ENCODE data around the gene SLC35G2. TPM values are rescaled to one million over a fixed set of nuclear protein-coding genes. Genes with fewer than 3 reads are reported as not detected.
"Not testable (repeated sequence)": the region's sequence is repeated elsewhere in the genome, so short reads cannot be mapped to it uniquely, and the experiment has no call there.

The SLC35G2 gene
- total RNA-seq, 1 donor from 2014 or later: 2.1 TPM

DNA sequence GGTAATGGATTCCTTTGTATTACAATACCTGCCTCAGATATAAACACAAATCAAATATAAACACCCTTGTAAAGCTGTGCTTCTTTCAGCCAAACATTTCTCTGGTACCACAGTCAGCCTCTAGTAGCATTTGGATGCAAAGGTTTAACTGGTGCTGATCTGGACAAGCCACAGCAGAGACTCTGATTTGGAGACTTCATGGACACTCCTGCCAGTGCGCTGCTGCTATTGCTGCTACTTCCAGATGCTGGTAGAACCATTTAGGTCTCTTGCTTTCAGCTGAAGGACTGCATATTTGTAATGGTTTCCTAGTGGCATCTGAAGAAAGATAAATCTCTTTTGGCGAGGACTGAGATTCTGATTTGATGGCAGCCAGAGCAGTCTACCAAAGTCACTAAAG is 80.0 kb downstream of the SLC35G2 start:
- H3K4me1 ChIP-seq (ENCODE audit: control insufficient read depth in 3 of 3, insufficient read depth in 3 of 3, low read length in 3 of 3): peaks cover 4 to 8% (median 6%) of the 10 kb centered on the region in 3 donors

DNA sequence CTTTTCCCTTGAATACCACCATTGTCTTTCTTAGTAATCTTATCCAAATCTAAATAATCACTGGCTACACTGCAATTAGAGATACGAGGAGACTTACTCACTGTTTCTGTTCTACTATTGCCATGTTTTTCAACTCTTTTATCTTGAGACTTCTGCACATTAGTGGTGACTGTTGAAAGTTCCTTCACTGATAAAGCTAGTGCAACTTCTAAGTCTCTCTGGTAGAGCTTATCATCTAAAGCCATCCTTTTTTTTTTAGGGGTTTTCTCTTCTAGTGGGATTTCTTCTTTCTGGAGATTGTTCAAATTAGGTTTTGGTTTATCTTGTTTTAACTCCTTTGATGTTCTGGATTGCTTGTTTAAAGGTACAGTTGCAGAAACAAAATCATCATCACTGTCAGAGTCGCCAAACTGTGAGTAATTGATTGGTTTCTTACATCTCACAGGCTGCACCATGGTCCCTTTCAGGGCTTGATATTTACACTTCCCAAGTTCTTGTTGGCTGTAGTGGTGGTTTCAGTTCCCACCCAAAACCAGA is 80.8 kb downstream of the SLC35G2 start:
- H3K27ac ChIP-seq (ENCODE audit: low read depth, low read length): no peak overlapping the region

More for the DNA sequence above, 80.0 kb downstream of the SLC35G2 start:
- no peak overlapping the region for H3K4me3 ChIP-seq (ENCODE audit: low read length in 3 of 3)
- H3K9ac ChIP-seq (ENCODE audit: low read depth in 1 of 3, low read length in 3 of 3): no peak overlapping the region
- peaks cover 0 to 3% (median 0%) of the 10 kb centered on the region in 3 donors for H3K36me3 ChIP-seq (ENCODE audit: control insufficient read depth in 3 of 3, insufficient read depth in 3 of 3, low read length in 3 of 3)
- H3K27me3 ChIP-seq (ENCODE audit: control insufficient read depth in 3 of 3, insufficient read depth in 3 of 3, low read length in 3 of 3): no peaks in the 10 kb centered on the region
- no peak overlapping the region for H3K27ac ChIP-seq (ENCODE audit: low read depth, low read length)
- H3K9me3 ChIP-seq (ENCODE audit: control insufficient read depth in 3 of 3, low read length in 3 of 3): no peaks in the 10 kb centered on the region

DNA sequence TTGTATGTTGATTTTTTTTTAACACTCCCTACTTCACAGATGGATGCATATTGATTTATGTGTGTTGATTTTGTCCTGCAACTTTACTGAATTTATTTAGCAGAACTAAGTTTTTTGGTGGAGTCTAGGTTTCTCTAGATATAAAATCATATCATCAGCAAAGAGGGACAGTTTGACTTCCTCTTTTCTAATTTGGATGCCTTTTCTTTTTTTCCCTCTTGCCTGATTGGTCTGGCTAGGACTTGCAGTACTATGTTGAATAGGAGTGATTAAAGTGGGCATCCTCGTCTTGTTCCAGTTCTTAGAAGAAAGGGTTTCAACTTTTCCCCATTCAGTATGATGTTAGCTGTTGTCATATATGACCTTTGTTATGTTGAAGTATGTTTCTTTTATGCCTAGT is 81.8 kb downstream of the SLC35G2 start:
- H3K27me3 ChIP-seq (ENCODE audit: control insufficient read depth in 3 of 3, insufficient read depth in 3 of 3, low read length in 3 of 3): not testable (repeated sequence)

More for the DNA sequence above, 80.8 kb downstream of the SLC35G2 start:
- H3K9ac ChIP-seq (ENCODE audit: low read depth in 1 of 3, low read length in 3 of 3): no peak overlapping the region
- H3K4me1 ChIP-seq (ENCODE audit: control insufficient read depth in 3 of 3, insufficient read depth in 3 of 3, low read length in 3 of 3): peaks cover 0 to 3% (median 3%) of the 10 kb centered on the region in 3 donors
- H3K4me3 ChIP-seq (ENCODE audit: low read length in 3 of 3): no peak overlapping the region
- no peaks in the 10 kb centered on the region for H3K27me3 ChIP-seq (ENCODE audit: control insufficient read depth in 3 of 3, insufficient read depth in 3 of 3, low read length in 3 of 3)
- H3K36me3 ChIP-seq (ENCODE audit: control insufficient read depth in 3 of 3, insufficient read depth in 3 of 3, low read length in 3 of 3): peaks cover 0 to 3% (median 0%) of the 10 kb centered on the region in 3 donors
- no peaks in the 10 kb centered on the region for H3K9me3 ChIP-seq (ENCODE audit: control insufficient read depth in 3 of 3, low read length in 3 of 3)

DNA sequence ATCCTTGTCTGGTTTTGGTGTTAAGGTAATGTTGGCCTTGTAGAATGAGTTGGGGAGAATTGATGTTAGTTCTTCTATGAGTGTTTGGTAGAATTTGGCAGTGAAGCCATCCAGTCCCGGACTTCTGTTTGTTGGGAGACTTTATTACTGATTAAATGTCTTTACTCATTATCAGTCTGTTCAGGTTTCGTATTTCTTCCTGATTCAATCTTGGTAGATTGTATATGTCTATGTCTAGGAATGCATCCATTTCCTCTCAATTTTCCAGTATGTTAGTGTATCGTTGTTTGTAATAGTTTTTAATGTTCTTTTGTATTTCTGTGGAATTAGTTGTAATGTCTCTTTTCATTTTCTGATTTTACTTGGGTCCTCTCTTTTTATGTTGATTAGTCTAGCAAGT is 82.5 kb downstream of the SLC35G2 start:
- peaks cover 2 to 4% (median 3%) of the 10 kb centered on the region in 3 donors for H3K4me1 ChIP-seq (ENCODE audit: control insufficient read depth in 3 of 3, insufficient read depth in 3 of 3, low read length in 3 of 3)
- no peaks in the 10 kb centered on the region for H3K9me3 ChIP-seq (ENCODE audit: control insufficient read depth in 3 of 3, low read length in 3 of 3)
- no peak overlapping the region for H3K4me3 ChIP-seq (ENCODE audit: low read length in 3 of 3)
- H3K27ac ChIP-seq (ENCODE audit: low read depth, low read length): no peak overlapping the region
- peaks cover 0 to 3% (median 0%) of the 10 kb centered on the region in 3 donors for H3K36me3 ChIP-seq (ENCODE audit: control insufficient read depth in 3 of 3, insufficient read depth in 3 of 3, low read length in 3 of 3)
- no peak overlapping the region for H3K9ac ChIP-seq (ENCODE audit: low read depth in 1 of 3, low read length in 3 of 3)
- no peaks in the 10 kb centered on the region for H3K27me3 ChIP-seq (ENCODE audit: control insufficient read depth in 3 of 3, insufficient read depth in 3 of 3, low read length in 3 of 3)

More for the DNA sequence above, 81.8 kb downstream of the SLC35G2 start:
- H3K4me1 ChIP-seq (ENCODE audit: control insufficient read depth in 3 of 3, insufficient read depth in 3 of 3, low read length in 3 of 3); H3K36me3 ChIP-seq (ENCODE audit: control insufficient read depth in 3 of 3, insufficient read depth in 3 of 3, low read length in 3 of 3); H3K9me3 ChIP-seq (ENCODE audit: control insufficient read depth in 3 of 3, low read length in 3 of 3); H3K27ac ChIP-seq (ENCODE audit: low read depth, low read length); H3K4me3 ChIP-seq (ENCODE audit: low read length in 3 of 3); H3K9ac ChIP-seq (ENCODE audit: low read depth in 1 of 3, low read length in 3 of 3): not testable (repeated sequence)

DNA sequence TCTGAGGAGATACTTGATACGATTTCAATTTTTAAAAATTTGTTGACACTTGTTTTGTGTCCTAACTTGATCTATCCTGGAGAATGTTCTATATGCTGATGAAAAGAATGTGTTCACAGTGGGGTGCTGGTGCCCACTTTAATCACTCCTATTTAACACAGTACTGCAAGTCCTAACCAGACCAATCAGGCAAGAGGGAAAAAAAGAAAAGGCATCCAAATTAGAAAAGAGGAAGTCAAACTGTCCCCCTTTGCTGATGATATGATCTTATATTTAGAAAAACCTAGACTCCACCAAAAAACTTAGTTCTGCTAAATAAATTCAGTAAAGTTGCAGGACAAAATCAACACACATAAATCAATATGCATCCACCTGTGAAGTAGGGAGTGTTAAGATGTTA is 83.6 kb downstream of the SLC35G2 start:
- H3K27ac ChIP-seq (ENCODE audit: low read depth, low read length); H3K9ac ChIP-seq (ENCODE audit: low read depth in 1 of 3, low read length in 3 of 3); H3K9me3 ChIP-seq (ENCODE audit: control insufficient read depth in 3 of 3, low read length in 3 of 3); H3K36me3 ChIP-seq (ENCODE audit: control insufficient read depth in 3 of 3, insufficient read depth in 3 of 3, low read length in 3 of 3); H3K4me3 ChIP-seq (ENCODE audit: low read length in 3 of 3); H3K27me3 ChIP-seq (ENCODE audit: control insufficient read depth in 3 of 3, insufficient read depth in 3 of 3, low read length in 3 of 3): not testable (repeated sequence)
- peaks cover 8 to 14% (median 11%) of the 10 kb centered on the region in 3 donors for H3K4me1 ChIP-seq (ENCODE audit: control insufficient read depth in 3 of 3, insufficient read depth in 3 of 3, low read length in 3 of 3)

DNA sequence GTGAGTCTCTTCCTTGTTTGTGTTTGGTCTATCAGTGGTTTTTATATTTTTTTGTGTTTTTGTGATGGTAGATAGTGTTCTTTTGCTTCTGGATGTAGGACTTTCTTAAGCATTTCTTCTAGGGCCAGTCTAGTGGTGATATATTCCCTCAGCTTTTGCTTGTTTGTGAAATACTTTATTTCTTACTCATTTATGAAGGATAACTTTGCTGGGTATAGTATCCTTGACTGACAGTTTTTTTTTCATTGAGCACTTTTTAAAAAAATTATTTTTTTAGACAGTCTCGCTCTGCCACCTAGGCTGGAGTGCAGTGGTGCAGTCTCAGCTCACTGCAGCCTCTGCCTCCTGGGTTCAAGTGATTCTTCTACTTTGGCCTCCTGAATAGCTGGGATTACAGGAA is 85.0 kb downstream of the SLC35G2 start:
- H3K4me1 ChIP-seq (ENCODE audit: control insufficient read depth in 3 of 3, insufficient read depth in 3 of 3, low read length in 3 of 3): peaks cover 5 to 13% (median 12%) of the 10 kb centered on the region in 3 donors
- H3K27ac ChIP-seq (ENCODE audit: low read depth, low read length): no peak overlapping the region
- H3K9me3 ChIP-seq (ENCODE audit: control insufficient read depth in 3 of 3, low read length in 3 of 3): no peaks in the 10 kb centered on the region

DNA sequence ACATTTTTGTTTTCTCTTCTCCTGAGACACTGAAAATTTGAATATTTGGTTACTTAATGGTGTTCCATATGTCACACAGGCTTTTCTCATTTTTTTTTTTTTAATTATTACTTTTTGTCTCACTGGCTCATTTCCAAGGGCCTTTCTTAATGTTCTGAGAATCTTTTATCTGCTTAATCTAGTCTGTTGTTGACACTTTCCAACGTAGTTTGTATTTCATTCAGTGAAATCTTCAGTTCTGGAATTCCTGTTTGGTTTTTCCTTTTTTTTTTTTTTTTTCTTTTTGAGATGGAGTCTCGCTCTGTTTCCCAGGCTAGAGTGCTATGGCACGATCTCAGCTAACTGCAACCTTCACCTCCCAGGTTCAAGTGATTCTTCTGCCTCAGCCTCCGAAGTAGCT is 85.8 kb downstream of the SLC35G2 start:
- Histone ChIP-seq H3K36me3 (ENCODE audit: control insufficient read depth in 3 of 3, insufficient read depth in 3 of 3, low read length in 3 of 3) (peaks cover 0 to 3% (median 0%) of the 10 kb centered on the region in 3 donors), H3K4me1 (ENCODE audit: control insufficient read depth in 3 of 3, insufficient read depth in 3 of 3, low read length in 3 of 3) (peaks cover 5 to 12% (median 10%) of the 10 kb centered on the region in 3 donors), H3K9ac (ENCODE audit: low read depth in 1 of 3, low read length in 3 of 3) (no peak overlapping the region), H3K9me3 (ENCODE audit: control insufficient read depth in 3 of 3, low read length in 3 of 3) (no peaks in the 10 kb centered on the region), H3K27me3 (ENCODE audit: control insufficient read depth in 3 of 3, insufficient read depth in 3 of 3, low read length in 3 of 3) (no peaks in the 10 kb centered on the region), H3K27ac (ENCODE audit: low read depth, low read length) (no peak overlapping the region), H3K4me3 (ENCODE audit: low read length in 3 of 3) (no peak overlapping the region)

More for the DNA sequence above, 85.0 kb downstream of the SLC35G2 start:
- Histone ChIP-seq H3K27me3 (ENCODE audit: control insufficient read depth in 3 of 3, insufficient read depth in 3 of 3, low read length in 3 of 3) (no peaks in the 10 kb centered on the region), H3K4me3 (ENCODE audit: low read length in 3 of 3) (no peak overlapping the region), H3K9ac (ENCODE audit: low read depth in 1 of 3, low read length in 3 of 3) (no peak overlapping the region), H3K36me3 (ENCODE audit: control insufficient read depth in 3 of 3, insufficient read depth in 3 of 3, low read length in 3 of 3) (peaks cover 0 to 3% (median 0%) of the 10 kb centered on the region in 3 donors)

Other genes starting within 250 kb of the SLC35G2 start
- 68.4 TPM for gene STAG1, start 66.7 kb upstream of the SLC35G2 start, total RNA-seq
- 36.5 TPM for gene NCK1, start 43.1 kb downstream of the SLC35G2 start, total RNA-seq
- gene IL20RB, start 138.9 kb downstream of the SLC35G2 start, total RNA-seq: 0.52 TPM